Spleen (tissue), 11 donors: ENCODE data around the gene PDE6H. TPM values are rescaled to one million over a fixed set of nuclear protein-coding genes. Genes with fewer than 3 reads are reported as not detected.

Source experiments
- DNase-seq: peaks from one replicate; pipeline ENCODE4 v3.0.0-alpha.2; 2020
- H3K27ac ChIP-seq, 8 donors: fragments of 200-600 bp; sonication (generic) in 7 of 8; 1 replicate in 4 of 8; 2 replicates in 4 of 8; pipeline versions ENCODE4 v1.5.0 to v1.8.0; 2016 to 2021; ENCODE audit warnings: inconsistent platforms in 4 of 8, mild to moderate bottlenecking in 4 of 8, moderate library complexity in 1 of 8
- H3K27me3 ChIP-seq, 7 donors: fragments of 200-600 bp; sonication (generic) in 6 of 7; replicated peaks in 1 of 7; 1 replicate in 4 of 7; 2 replicates in 3 of 7; pipeline versions ENCODE4 v1.5.0 to v1.8.0; 2016 to 2021; ENCODE audit warnings: inconsistent platforms in 3 of 7, mild to moderate bottlenecking in 1 of 7
- H3K36me3 ChIP-seq, 6 donors: fragments of 200-600 bp; sonication (generic) in 5 of 6; 1 replicate in 4 of 6; 2 replicates in 2 of 6; pipeline versions ENCODE4 v1.5.0 to v1.8.0; 2016 to 2021; ENCODE audit warnings: inconsistent platforms in 2 of 6
- H3K4me1 ChIP-seq, 6 donors: fragments of 200-600 bp; sonication (generic) in 5 of 6; 1 replicate in 3 of 6; 2 replicates in 3 of 6; pipeline versions ENCODE4 v1.5.0 to v1.8.0; 2016 to 2021; ENCODE audit warnings: inconsistent platforms in 3 of 6
- H3K4me3 ChIP-seq, 8 donors: fragments of 200-600 bp; sonication (generic) in 7 of 8; 1 replicate in 4 of 8; 2 replicates in 4 of 8; pipeline versions ENCODE4 v1.5.0 to v1.8.0; 2016 to 2021; ENCODE audit warnings: inconsistent platforms in 4 of 8, mild to moderate bottlenecking in 4 of 8, moderate library complexity in 2 of 8
- H3K9me3 ChIP-seq, 8 donors: fragments of 200-600 bp; sonication (generic) in 7 of 8; 1 replicate in 4 of 8; 2 replicates in 4 of 8; pipeline versions ENCODE4 v1.5.0 to v1.8.0; 2016 to 2021; ENCODE audit warnings: inconsistent platforms in 4 of 8
- CTCF ChIP-seq, 11 experiments: fragments of 200-600 bp in 7 of 11; fragments of 450-650 bp in 4 of 11; sonication (generic) in 4 of 11; IDR thresholded peaks in 8 of 11; conservative IDR thresholded peaks in 3 of 11; 1 replicate in 7 of 11; 2 replicates in 4 of 11; pipeline versions ENCODE4 v1.4.0 to v1.8.0; 2016 to 2021; ENCODE audit warnings: antibody characterized with exemption in 11 of 11, inconsistent platforms in 4 of 11, mild to moderate bottlenecking in 1 of 11
- POLR2A ChIP-seq, 3 donors: fragments of 450-650 bp; IDR thresholded peaks; one replicate each; pipeline ENCODE4 v1.5.1; 2017; ENCODE audit warnings: antibody characterized with exemption in 3 of 3, mild to moderate bottlenecking in 1 of 3
- POLR2AphosphoS5 ChIP-seq, 3 donors: sonication (generic); formaldehyde crosslinking; IDR thresholded peaks; one replicate each; pipeline ENCODE4 v1.5.1; 2017; ENCODE audit warnings: antibody characterized with exemption in 3 of 3
- WGBS, 5 donors: extraction: QIAGEN DNeasy Blood & Tissue Kit in 3 of 5; methylation state at CpG; one replicate each; pipeline versions ENCODE4 v1.1.5 to v1.1.7; 2013 to 2018; 5-methylcytosine and 5-hydroxymethylcytosine counted together
- intact Hi-C: fragments of 100-400 bp; cut with DNase I; formaldehyde crosslinking; loops from one replicate; pipeline ENCODE4 v1.15.0; 2023; ENCODE audit warnings: low total_unique reads
- polyA plus RNA-seq, 3 donors: library from polyadenylated mRNA; stranded (reverse); fragments of 200-250 nt; gene quantifications; one replicate each; pipeline ENCODE4 v1.2.1, GENCODE V29; 2013
- total RNA-seq, 7 donors: library from RNA; depleted of rRNA in 3 of 7; stranded (reverse); fragments of >200 nt in 3 of 7; fragmentation: NEBNext Ultra II Directional in 4 of 7; extraction: Animal tissue kit (Norgen Biotek cat#: 25700) in 4 of 7; gene quantifications; one replicate each; pipeline versions ENCODE4 v1.1.0 to v1.2.1, GENCODE V29; 2016 to 2021
- donor health status: healthy with polysubstance abuse.
- donor health status: DM: no; HTN: no; CAD: no; lungs with moderate emphysema.
- donor health status: DM: no; HTN: no; CAD: no.
- donor health status: Bipolar disorder and iron deficiency.
- donor health status: healthy.
- donor health status: DM: no; HTN: no; CAD: no.
- donor health status: DM: yes; HTN: yes; CAD: no.

PDE6H gene
- total and polyA plus RNA-seq, 10 donors, result 0.37 to 2.6 (median 0.51) TPM; not detected in 7

- 11 to 38% (median 21%) methylated on average over 4 of the region's 4 CpGs for WGBS, 5 donors
- H3K27me3 ChIP-seq, result no peaks in the 10 kb centered on the region
- peak overlapping the region; percentile 59 to 94 (median 74) for H3K4me3 ChIP-seq
- peaks cover 43 to 93% (median 76%) of the 10 kb centered on the region in 6 donors for H3K4me1 ChIP-seq
- H3K27ac ChIP-seq, result peak overlapping the region; percentile 86 to 94 (median 91)
- peak; percentile 77 for DNase-seq
- intact Hi-C loops, result loop anchor here (2.0 kb wide), 1 partner anchor 23 kb away; no protein-coding TSS in a partner anchor
- H3K36me3 ChIP-seq, result peaks cover 0 to 17% (median 0%) of the 10 kb centered on the region in 6 donors
- TF ChIP-seq POLR2AphosphoS5 (IDR thresholded peaks at IDR 0.05) (no peak), CTCF (IDR thresholded peaks at IDR 0.05 in 8 of 11, conservative IDR thresholded peaks at IDR 0.05 in 3 of 11) (no peak), POLR2A (IDR thresholded peaks at IDR 0.05) (no peak)
- no peaks in the 10 kb centered on the region for H3K9me3 ChIP-seq
Observed at GRCh38 chr12:14959916-14960496, 12.8 kb upstream of the PDE6H start.

- WGBS, 5 donors, result 5 to 20% (median 9%) methylated on average over 13 of the region's 13 CpGs
- peak overlapping the region; percentile 86 to 94 (median 91) for H3K27ac ChIP-seq
- intact Hi-C loops, result loop anchor here (2.0 kb wide), 1 partner anchor 22 kb away; no protein-coding TSS in a partner anchor
- TF ChIP-seq POLR2A (IDR thresholded peaks at IDR 0.05) (no peak), CTCF (IDR thresholded peaks at IDR 0.05 in 8 of 11, conservative IDR thresholded peaks at IDR 0.05 in 3 of 11) (no peak), POLR2AphosphoS5 (IDR thresholded peaks at IDR 0.05) (peak in 1 of 3 donors; percentile 46)
- H3K4me3 ChIP-seq, result peak overlapping the region; percentile 59 to 94 (median 74)
- no peaks in the 10 kb centered on the region for H3K9me3 ChIP-seq
- H3K27me3 ChIP-seq, result no peaks in the 10 kb centered on the region
- DNase-seq, result peak; percentile 81
- peaks cover 0 to 13% (median 0%) of the 10 kb centered on the region in 6 donors for H3K36me3 ChIP-seq
- peaks cover 35 to 85% (median 69%) of the 10 kb centered on the region in 6 donors for H3K4me1 ChIP-seq
Observed at GRCh38 chr12:14960548-14961465, 12.0 kb upstream of the PDE6H start.

- peak within 1 kb of the TSS; percentile 86 to 94 (median 91) for H3K27ac ChIP-seq
- H3K27me3 ChIP-seq, result no peaks in the 10 kb centered on the region
- H3K9me3 ChIP-seq, result no peaks in the 10 kb centered on the region
- peaks cover 0 to 9% (median 0%) of the 10 kb centered on the region in 6 donors for H3K36me3 ChIP-seq
- TF ChIP-seq POLR2A (IDR thresholded peaks at IDR 0.05), result peak in 1 of 3 donors; percentile 81
- no peak for TF ChIP-seq CTCF (IDR thresholded peaks at IDR 0.05 in 8 of 11, conservative IDR thresholded peaks at IDR 0.05 in 3 of 11)
- TF ChIP-seq POLR2AphosphoS5 (IDR thresholded peaks at IDR 0.05), result peak in 2 of 3 donors; percentile 63 to 92
- intact Hi-C loops, result loop anchor here (2.0 kb wide), 1 partner anchor 21 kb away; no protein-coding TSS in a partner anchor
- H3K4me3 ChIP-seq, result peak within 1 kb of the TSS; percentile 59 to 94 (median 74)
- DNase-seq, result peak; percentile 89
- 6 to 16% (median 10%) methylated on average over 14 of the region's 14 CpGs for WGBS, 5 donors
- peaks cover 27 to 77% (median 61%) of the 10 kb centered on the region in 6 donors for H3K4me1 ChIP-seq
Observed at GRCh38 chr12:14961466-14962152, 11.2 kb upstream of the PDE6H start, which contains the start of gene ARHGDIB. ARHGDIB (minus strand) TSS chr12:14961601; CDS start chr12:14950712, 10,889 bp downstream.
